ENCODE measurements around the gene ANKRD7. TPM values are rescaled to one million over a fixed set of nuclear protein-coding genes. Genes with fewer than 3 reads are reported as not detected.

The ANKRD7 gene
- total RNA-seq, 1 donor from 2014 or later: not detected

DNA sequence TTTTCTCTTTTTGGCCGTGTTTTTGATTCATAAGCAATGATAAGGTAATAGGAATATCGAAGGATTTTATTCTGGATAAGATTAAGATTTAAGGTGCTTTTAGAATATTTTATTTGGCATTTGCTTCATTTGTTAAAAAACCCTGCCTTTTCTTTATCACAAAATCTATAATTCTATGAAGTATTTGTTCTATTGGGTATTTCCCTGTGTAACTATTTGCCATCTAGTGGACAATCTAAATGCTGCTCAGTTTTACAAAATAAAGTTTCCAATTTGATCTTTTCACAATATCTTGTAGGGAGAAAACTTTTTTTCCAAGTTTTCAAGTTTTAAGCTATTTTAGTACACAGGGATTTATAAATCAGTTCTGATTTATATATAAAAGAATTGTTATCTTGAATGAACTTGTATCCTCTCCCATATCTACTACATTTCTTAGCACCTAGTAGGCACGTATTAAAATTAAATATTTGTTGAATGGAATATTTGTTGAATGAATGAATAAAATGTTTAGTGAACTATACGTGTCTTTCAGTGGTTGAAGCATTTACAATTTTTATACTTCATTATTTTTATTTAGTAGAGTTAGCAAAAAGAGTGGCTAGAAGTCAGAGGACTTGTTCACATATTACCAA, 26.5 kb downstream of the ANKRD7 start:
- Mint-ChIP-seq H3K27me3 (peaks cover 8% of the 10 kb centered on the region), H3K4me1 (no peaks in the 10 kb centered on the region), H3K27ac (no peak overlapping the region), H3K4me3 (no peak overlapping the region), H3K36me3 (ENCODE audit: low read depth) (no peaks in the 10 kb centered on the region), H3K9me3 (no peaks in the 10 kb centered on the region)
- no peak for ATAC-seq (ENCODE audit: low read depth)
- TF ChIP-seq, protein P1, sequence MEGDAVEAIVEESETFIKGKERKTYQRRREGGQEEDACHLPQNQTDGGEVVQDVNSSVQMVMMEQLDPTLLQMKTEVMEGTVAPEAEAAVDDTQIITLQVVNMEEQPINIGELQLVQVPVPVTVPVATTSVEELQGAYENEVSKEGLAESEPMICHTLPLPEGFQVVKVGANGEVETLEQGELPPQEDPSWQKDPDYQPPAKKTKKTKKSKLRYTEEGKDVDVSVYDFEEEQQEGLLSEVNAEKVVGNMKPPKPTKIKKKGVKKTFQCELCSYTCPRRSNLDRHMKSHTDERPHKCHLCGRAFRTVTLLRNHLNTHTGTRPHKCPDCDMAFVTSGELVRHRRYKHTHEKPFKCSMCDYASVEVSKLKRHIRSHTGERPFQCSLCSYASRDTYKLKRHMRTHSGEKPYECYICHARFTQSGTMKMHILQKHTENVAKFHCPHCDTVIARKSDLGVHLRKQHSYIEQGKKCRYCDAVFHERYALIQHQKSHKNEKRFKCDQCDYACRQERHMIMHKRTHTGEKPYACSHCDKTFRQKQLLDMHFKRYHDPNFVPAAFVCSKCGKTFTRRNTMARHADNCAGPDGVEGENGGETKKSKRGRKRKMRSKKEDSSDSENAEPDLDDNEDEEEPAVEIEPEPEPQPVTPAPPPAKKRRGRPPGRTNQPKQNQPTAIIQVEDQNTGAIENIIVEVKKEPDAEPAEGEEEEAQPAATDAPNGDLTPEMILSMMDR (IDR thresholded peaks at IDR 0.05): no peak
- ChIA-PET CTCF (no interaction called here), POLR2A (no interaction called here)
- DNase-seq: no peak
- intact Hi-C loops (cut with micrococcal nuclease): no loop called here

DNA sequence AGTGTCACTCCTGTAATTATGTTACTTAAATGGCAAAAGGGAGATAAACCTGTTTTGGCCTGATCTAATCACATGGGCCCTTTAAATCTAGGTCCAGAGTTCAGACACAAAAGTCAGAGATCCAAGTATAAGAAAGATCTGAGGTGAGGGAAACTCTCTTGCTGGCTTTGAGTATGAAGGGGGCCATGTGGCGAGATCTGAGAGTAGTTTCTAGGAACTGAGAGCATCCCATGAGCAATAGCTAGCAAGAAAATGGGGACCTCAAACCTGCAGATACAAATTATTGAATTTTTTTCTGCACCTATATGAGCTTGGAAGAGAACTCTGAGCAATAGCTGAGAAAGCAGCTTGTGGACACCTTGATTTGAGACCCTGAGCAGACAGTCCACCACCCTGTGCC, 27.6 kb downstream of the ANKRD7 start:
- ChIA-PET CTCF (no interaction called here), POLR2A (no interaction called here)
- Mint-ChIP-seq H3K36me3 (ENCODE audit: low read depth) (no peaks in the 10 kb centered on the region), H3K4me1 (no peaks in the 10 kb centered on the region), H3K27me3 (peaks cover 8% of the 10 kb centered on the region), H3K9me3 (no peaks in the 10 kb centered on the region), H3K27ac (no peak overlapping the region), H3K4me3 (no peak overlapping the region)
- TF ChIP-seq, protein P1 (IDR thresholded peaks at IDR 0.05): no peak
- no peak for DNase-seq
- no peak for ATAC-seq (ENCODE audit: low read depth)
- intact Hi-C loops (cut with micrococcal nuclease): no loop called here

DNA sequence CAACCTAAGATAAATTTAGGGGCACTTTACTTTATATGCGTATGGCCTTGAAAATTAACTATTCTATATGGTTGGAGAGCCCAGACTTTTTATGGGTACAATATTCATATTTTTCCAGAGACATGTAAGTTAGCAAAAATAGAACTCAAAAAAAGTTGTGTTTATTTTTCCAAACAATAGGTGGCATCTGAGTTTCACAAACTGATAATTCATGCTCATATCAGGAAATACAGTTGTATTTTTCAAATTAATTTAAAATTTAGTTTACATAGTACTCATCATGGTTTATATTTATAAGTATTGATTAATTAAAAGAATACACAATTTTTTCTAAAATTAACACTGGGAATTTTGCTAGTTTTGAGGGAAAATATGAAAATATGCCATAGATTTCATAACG, 34.6 kb downstream of the ANKRD7 start:
- H3K27ac Mint-ChIP-seq: no peak overlapping the region
- no peaks in the 10 kb centered on the region for H3K4me1 Mint-ChIP-seq
- CTCF ChIA-PET: no interaction called here
- intact Hi-C loops (cut with micrococcal nuclease): no loop called here
- ATAC-seq (ENCODE audit: low read depth) (no peak), DNase-seq (no peak)
- H3K27me3 Mint-ChIP-seq: no peaks in the 10 kb centered on the region
- H3K36me3 Mint-ChIP-seq (ENCODE audit: low read depth): no peaks in the 10 kb centered on the region
- TF ChIP-seq, protein P1 (IDR thresholded peaks at IDR 0.05): no peak
- no peak overlapping the region for H3K4me3 Mint-ChIP-seq
- POLR2A ChIA-PET: no interaction called here
- H3K9me3 Mint-ChIP-seq: no peaks in the 10 kb centered on the region

DNA sequence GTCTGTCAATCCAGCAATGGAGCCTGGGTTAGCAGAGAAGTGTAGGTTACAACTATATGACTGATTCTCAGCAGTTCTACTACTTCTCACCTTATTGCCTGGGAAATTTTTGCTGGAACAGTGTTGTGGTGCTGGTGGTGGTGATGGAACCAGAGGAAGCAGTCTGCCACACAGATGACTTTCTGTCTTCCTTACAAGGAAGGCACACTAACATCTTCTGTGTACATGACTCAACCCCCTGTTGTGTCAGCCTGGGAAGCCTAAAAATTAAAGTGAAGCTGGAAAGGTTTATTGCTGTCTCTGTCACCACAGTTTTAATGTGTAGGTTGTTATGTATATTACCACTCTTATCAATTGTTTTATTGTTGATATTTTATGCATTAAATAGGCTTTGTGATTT, 40.3 kb downstream of the ANKRD7 start:
- POLR2A ChIA-PET: no interaction called here
- Mint-ChIP-seq H3K27ac (no peak overlapping the region), H3K27me3 (no peaks in the 10 kb centered on the region), H3K4me1 (no peaks in the 10 kb centered on the region), H3K36me3 (ENCODE audit: low read depth) (no peaks in the 10 kb centered on the region), H3K9me3 (no peaks in the 10 kb centered on the region), H3K4me3 (no peak overlapping the region)
- DNase-seq (no peak), ATAC-seq (ENCODE audit: low read depth) (no peak)
- CTCF ChIA-PET: no interaction called here
- intact Hi-C loops (cut with micrococcal nuclease): no loop called here
- TF ChIP-seq, protein P1 (IDR thresholded peaks at IDR 0.05): no peak

DNA sequence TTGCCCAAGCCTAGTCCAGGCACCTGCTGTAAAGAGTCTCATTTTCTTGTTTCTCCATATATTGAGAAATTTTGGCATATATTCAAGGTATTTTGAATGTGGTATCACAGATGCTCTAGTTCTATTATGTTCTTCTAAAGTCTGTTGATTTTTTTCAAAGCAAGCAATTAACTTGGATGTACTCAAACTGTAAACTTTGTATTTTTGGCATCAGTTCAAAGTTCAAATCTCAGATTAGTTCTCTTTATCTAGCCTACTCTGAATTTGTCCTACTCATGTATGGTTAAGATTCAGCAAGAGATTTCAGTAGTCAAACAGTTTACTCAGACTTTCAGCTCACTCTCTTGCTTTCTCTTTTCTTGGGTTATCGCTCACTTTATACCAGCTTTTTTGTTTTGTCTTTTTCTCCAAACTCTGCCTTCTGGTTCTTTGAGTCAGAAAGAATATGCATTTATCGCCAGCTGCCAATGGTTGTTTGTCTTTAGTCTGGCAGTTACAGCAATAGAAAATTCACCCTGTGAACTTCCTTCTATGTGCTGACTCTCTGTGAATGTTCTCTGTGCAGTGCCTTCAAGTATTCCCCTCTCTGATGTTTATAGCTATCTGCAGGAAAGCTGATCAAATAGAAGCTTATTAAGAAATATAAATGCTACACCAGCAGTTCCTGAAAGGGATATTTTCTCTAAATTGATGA, 56.0 kb downstream of the ANKRD7 start:
- DNase-seq (no peak), ATAC-seq (ENCODE audit: low read depth) (no peak)
- H3K9me3 Mint-ChIP-seq: peaks cover 11% of the 10 kb centered on the region
- TF ChIP-seq, protein P1 (IDR thresholded peaks at IDR 0.05): no peak
- ChIA-PET POLR2A (no interaction called here), CTCF (no interaction called here)
- H3K36me3 Mint-ChIP-seq (ENCODE audit: low read depth): no peaks in the 10 kb centered on the region
- no peaks in the 10 kb centered on the region for H3K4me1 Mint-ChIP-seq
- H3K27ac Mint-ChIP-seq: no peak overlapping the region
- no peak overlapping the region for H3K4me3 Mint-ChIP-seq
- H3K27me3 Mint-ChIP-seq: peaks cover 33% of the 10 kb centered on the region
- intact Hi-C loops (cut with micrococcal nuclease): no loop called here

Data from activated B cell treated with CpG ODN at 0.5 μM for 24 hours (primary cell).